DND-41 (cell line): ENCODE measurements around the gene PAK5.

Experiments
- EZH2 ChIP-seq: IDR thresholded peaks from 3 replicates; pipeline ENCODE4 v1.6.1; 2012; ENCODE audit warnings: borderline replicate concordance, low read depth, mild to moderate bottlenecking, moderate library complexity, low read length, inconsistent platforms; ENCODE audit not compliant: severe bottlenecking
- TF ChIP-seq, protein P1 (sequence below): IDR thresholded peaks from 2 replicates; pipeline ENCODE4 v1.5.1; 2012; ENCODE audit warnings: borderline replicate concordance, low read length, moderate library complexity, mild to moderate bottlenecking; ENCODE audit not compliant: poor library complexity, severe bottlenecking; ENCODE audit errors: extremely low read depth

DNA sequence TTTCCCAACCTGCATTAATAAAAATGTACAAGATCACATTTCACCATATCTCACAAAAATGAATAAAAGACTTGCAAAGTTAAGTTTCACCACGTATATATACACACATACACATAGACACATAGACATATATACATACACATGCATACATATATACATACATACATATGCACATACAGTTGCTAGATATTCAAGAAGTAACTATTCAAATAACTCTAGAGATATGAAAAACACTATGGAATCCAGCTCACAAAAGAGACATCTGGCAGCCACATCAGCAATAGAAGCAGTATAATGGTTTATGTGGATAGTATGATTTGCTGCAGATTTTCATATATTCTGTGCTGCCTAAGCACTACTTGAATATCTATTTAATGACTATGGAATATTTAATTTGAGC is 28.1 kb downstream of the PAK5 start:
- no peak for TF ChIP-seq EZH2
- TF ChIP-seq, protein P1, sequence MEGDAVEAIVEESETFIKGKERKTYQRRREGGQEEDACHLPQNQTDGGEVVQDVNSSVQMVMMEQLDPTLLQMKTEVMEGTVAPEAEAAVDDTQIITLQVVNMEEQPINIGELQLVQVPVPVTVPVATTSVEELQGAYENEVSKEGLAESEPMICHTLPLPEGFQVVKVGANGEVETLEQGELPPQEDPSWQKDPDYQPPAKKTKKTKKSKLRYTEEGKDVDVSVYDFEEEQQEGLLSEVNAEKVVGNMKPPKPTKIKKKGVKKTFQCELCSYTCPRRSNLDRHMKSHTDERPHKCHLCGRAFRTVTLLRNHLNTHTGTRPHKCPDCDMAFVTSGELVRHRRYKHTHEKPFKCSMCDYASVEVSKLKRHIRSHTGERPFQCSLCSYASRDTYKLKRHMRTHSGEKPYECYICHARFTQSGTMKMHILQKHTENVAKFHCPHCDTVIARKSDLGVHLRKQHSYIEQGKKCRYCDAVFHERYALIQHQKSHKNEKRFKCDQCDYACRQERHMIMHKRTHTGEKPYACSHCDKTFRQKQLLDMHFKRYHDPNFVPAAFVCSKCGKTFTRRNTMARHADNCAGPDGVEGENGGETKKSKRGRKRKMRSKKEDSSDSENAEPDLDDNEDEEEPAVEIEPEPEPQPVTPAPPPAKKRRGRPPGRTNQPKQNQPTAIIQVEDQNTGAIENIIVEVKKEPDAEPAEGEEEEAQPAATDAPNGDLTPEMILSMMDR: no peak
